CD4-positive, CD25-positive, alpha-beta regulatory T cell (primary cell): ENCODE results near the gene NR2F1-AS1. TPM values are rescaled to one million over a fixed set of nuclear protein-coding genes. Genes with fewer than 3 reads are reported as not detected.
"Not testable (repeated sequence)": the region's sequence is repeated elsewhere in the genome, so short reads cannot be mapped to it uniquely, and the experiment has no call there.

Source experiments
- ATAC-seq, 2 donors: fragments of 150-1000 bp; cut with Tn5 transposase; one replicate each; pipeline ENCODE4 v1.10.0; 2021; ENCODE audit warnings: low read depth in 2 of 2, moderate number of reproducible peaks in 2 of 2, moderate library complexity in 1 of 2
- DNase-seq, 3 donors: peaks; one replicate each; pipeline versions ENCODE4 v3.0.0 to v3.0.0-alpha.2; 2012 to 2022; ENCODE audit warnings: mixed read lengths in 1 of 3
- H3K27ac ChIP-seq: one replicate; pipeline ENCODE4 v1.7.0; 2013; ENCODE audit warnings: mild to moderate bottlenecking, low read length; ENCODE audit not compliant: insufficient read depth, poor library complexity, severe bottlenecking
- H3K27me3 ChIP-seq: one replicate; pipeline ENCODE4 v1.7.0; 2013; ENCODE audit warnings: low read length; ENCODE audit not compliant: control insufficient read depth, insufficient read depth
- H3K36me3 ChIP-seq: one replicate; pipeline ENCODE4 v1.7.0; 2013; ENCODE audit warnings: mild to moderate bottlenecking, low read length, moderate library complexity; ENCODE audit not compliant: control insufficient read depth, insufficient read depth
- H3K4me1 ChIP-seq: 2 replicates; pipeline ENCODE4 v1.7.0; 2013; ENCODE audit warnings: mild to moderate bottlenecking, low read length; ENCODE audit not compliant: insufficient read depth, control insufficient read depth, poor library complexity, severe bottlenecking
- H3K4me3 ChIP-seq: one replicate; pipeline ENCODE4 v1.7.0; 2013; ENCODE audit warnings: low read depth, mild to moderate bottlenecking, low read length, moderate library complexity
- H3K9me3 ChIP-seq, 2 experiments: 1 replicate in 1 of 2; 2 replicates in 1 of 2; pipeline ENCODE4 v1.7.0; 2013; ENCODE audit warnings: low read length in 2 of 2, mild to moderate bottlenecking in 1 of 2, moderate library complexity in 1 of 2; ENCODE audit not compliant: control insufficient read depth in 2 of 2
- H3K27ac Mint-ChIP-seq, 3 donors: one replicate each; pipeline ENCODE4 v1.8.0; 2020 to 2022; ENCODE audit warnings: mild to moderate bottlenecking in 3 of 3, mixed read lengths in 3 of 3, moderate library complexity in 2 of 3
- H3K27me3 Mint-ChIP-seq: one replicate; pipeline ENCODE4 v1.8.0; 2022; ENCODE audit warnings: mild to moderate bottlenecking, mixed read lengths
- H3K36me3 Mint-ChIP-seq: one replicate; pipeline ENCODE4 v1.8.0; 2020; ENCODE audit warnings: mixed read lengths
- H3K4me1 Mint-ChIP-seq, 4 donors: one replicate each; pipeline ENCODE4 v1.8.0; 2020 to 2022; ENCODE audit warnings: mixed read lengths in 4 of 4, mild to moderate bottlenecking in 1 of 4
- H3K4me3 Mint-ChIP-seq, 4 donors: one replicate each; pipeline ENCODE4 v1.8.0; 2020 to 2022; ENCODE audit warnings: mild to moderate bottlenecking in 4 of 4, mixed read lengths in 4 of 4, moderate library complexity in 3 of 4
- H3K9me3 Mint-ChIP-seq, 7 donors: one replicate each; pipeline ENCODE4 v1.8.0; 2020 to 2022; ENCODE audit warnings: mixed read lengths in 7 of 7, mild to moderate bottlenecking in 3 of 7, moderate library complexity in 2 of 7
- polyA plus RNA-seq, 4 donors: library from polyadenylated mRNA; unstranded; fragments of 300-500 nt; fragmentation: Illumina TruSeq; gene quantifications; one replicate each; pipeline ENCODE4 v1.2.3, GENCODE V29; 2021
- total RNA-seq: library from RNA; stranded (reverse); gene quantifications from one replicate; pipeline ENCODE4 v1.2.3, GENCODE V29; 2022

NR2F1-AS1 gene
- total and polyA plus RNA-seq, 5 donors from 2014 or later, result not detected

DNA sequence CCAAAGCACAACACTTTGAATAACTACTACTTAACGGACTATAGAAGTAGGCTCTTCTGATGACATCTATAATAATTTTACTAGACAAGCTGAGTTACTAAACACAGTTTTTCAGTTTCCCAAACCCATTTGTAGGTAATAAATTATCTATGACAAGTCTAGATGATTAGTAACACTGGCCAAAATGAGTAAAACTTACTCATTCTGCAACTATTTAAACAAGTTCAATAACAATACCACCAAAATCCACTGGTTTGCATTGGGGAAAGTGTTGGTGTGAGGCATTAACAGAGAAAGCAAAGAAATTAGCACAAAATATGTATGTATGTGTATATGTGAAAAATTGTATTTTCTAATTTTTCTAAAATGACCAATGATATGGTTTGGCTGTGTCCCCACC is 119.3 kb downstream of the NR2F1-AS1 start:
- DNase-seq (no peak), ATAC-seq (no peak)
- no peaks in the 10 kb centered on the region for H3K27me3 ChIP-seq
- H3K36me3 ChIP-seq, result no peaks in the 10 kb centered on the region
- Mint-ChIP-seq H3K4me1 (peaks cover 0 to 5% (median 0%) of the 10 kb centered on the region in 4 donors), H3K27ac (no peak overlapping the region), H3K9me3 (peaks cover 4 to 26% (median 13%) of the 10 kb centered on the region in 7 donors), H3K36me3 (no peaks in the 10 kb centered on the region), H3K4me3 (no peak overlapping the region), H3K27me3 (no peaks in the 10 kb centered on the region)
- no peak overlapping the region for H3K4me3 ChIP-seq
- peaks cover 2 to 17% of the 10 kb centered on the region in 2 experiments for H3K9me3 ChIP-seq
- H3K4me1 ChIP-seq, result no peaks in the 10 kb centered on the region
- no peak overlapping the region for H3K27ac ChIP-seq

GRCh38 chr5:93460286-93460685 is 120.7 kb downstream of the NR2F1-AS1 start:
- Histone ChIP-seq H3K27ac (no peak overlapping the region), H3K36me3 (no peaks in the 10 kb centered on the region), H3K27me3 (no peaks in the 10 kb centered on the region), H3K4me1 (no peaks in the 10 kb centered on the region), H3K4me3 (no peak overlapping the region), H3K9me3 (peaks cover 2 to 17% of the 10 kb centered on the region in 2 experiments)
- ATAC-seq, result no peak
- Mint-ChIP-seq H3K27me3 (no peaks in the 10 kb centered on the region), H3K9me3 (peaks cover 4 to 26% (median 11%) of the 10 kb centered on the region in 7 donors), H3K27ac (no peak overlapping the region), H3K4me1 (peaks cover 0 to 5% (median 0%) of the 10 kb centered on the region in 4 donors), H3K4me3 (no peak overlapping the region), H3K36me3 (no peaks in the 10 kb centered on the region)
- DNase-seq, result no peak

- ATAC-seq, H3K9me3 ChIP-seq, H3K36me3 ChIP-seq, H3K4me1 ChIP-seq, H3K27ac ChIP-seq, H3K27me3 ChIP-seq, H3K27me3 Mint-ChIP-seq, H3K4me1 Mint-ChIP-seq, H3K4me3 Mint-ChIP-seq, H3K27ac Mint-ChIP-seq, DNase-seq, H3K4me3 ChIP-seq, H3K36me3 Mint-ChIP-seq: not testable (repeated sequence)
- peaks cover 0 to 12% (median 4%) of the 10 kb centered on the region in 7 donors for H3K9me3 Mint-ChIP-seq
Measured at GRCh38 chr5:93456796-93457195, 124.2 kb downstream of the NR2F1-AS1 start.

- no peak overlapping the region for H3K4me3 ChIP-seq
- ATAC-seq (no peak), DNase-seq (no peak)
- no peaks in the 10 kb centered on the region for H3K36me3 ChIP-seq
- H3K4me3 Mint-ChIP-seq, result peak overlapping the region in 1 of 4 donors; percentile 13
- no peaks in the 10 kb centered on the region for H3K36me3 Mint-ChIP-seq
- H3K27me3 Mint-ChIP-seq, result peaks cover 4% of the 10 kb centered on the region
- no peaks in the 10 kb centered on the region for H3K4me1 Mint-ChIP-seq
- no peaks in the 10 kb centered on the region for H3K27me3 ChIP-seq
- H3K9me3 ChIP-seq, result no peaks in the 10 kb centered on the region
- H3K27ac ChIP-seq, result no peak overlapping the region
- H3K9me3 Mint-ChIP-seq, result peaks cover 0 to 6% (median 1%) of the 10 kb centered on the region in 7 donors
- no peak overlapping the region for H3K27ac Mint-ChIP-seq
- no peaks in the 10 kb centered on the region for H3K4me1 ChIP-seq
Measured at GRCh38 chr5:93454896-93455295, 126.1 kb downstream of the NR2F1-AS1 start.

DNA sequence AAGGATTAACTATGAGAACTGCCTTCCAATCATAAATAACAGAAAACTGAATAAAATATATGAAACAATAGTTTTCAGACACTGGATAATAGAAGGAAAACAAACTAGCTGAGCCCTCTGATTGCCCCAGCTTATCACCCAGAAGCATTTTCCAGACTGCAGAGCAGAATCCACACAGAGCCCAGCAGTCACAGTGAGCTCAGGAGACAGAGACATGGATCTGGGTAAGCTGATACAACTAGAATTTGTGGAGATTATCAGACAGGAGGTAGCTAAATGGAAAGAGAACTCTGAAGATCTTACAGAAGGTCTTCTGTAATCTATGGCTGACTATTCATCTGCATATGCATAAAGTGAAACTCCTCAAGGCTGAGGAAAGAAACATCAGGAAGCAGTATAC is 128.8 kb downstream of the NR2F1-AS1 start:
- ATAC-seq, result no peak
- peaks cover 0 to 2% (median 0%) of the 10 kb centered on the region in 7 donors for H3K9me3 Mint-ChIP-seq
- H3K4me1 Mint-ChIP-seq, result no peaks in the 10 kb centered on the region

DNA sequence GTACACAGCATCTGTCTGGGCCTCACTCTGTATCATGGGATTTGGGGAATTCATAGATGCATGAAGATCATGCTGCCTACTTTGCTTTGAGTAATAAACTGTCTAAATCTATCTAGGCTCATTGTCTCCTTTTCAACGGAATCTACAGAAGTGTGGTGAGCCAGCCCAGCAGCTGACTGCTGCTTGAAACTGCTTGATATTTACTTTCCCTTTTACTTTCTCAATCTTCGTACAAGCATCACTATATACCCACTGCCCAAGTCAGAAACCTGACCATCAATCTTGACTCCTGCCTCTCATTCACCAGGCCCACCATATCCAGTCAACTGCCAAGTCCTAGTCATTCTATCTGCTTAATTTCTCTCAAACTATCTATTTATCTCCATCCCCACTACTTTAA is 142.9 kb downstream of the NR2F1-AS1 start:
- Histone ChIP-seq H3K9me3 (no peaks in the 10 kb centered on the region), H3K36me3 (no peaks in the 10 kb centered on the region), H3K4me1 (no peaks in the 10 kb centered on the region), H3K4me3 (no peak overlapping the region), H3K27ac (no peak overlapping the region), H3K27me3 (no peaks in the 10 kb centered on the region)
- Mint-ChIP-seq H3K27me3 (no peaks in the 10 kb centered on the region), H3K36me3 (no peaks in the 10 kb centered on the region), H3K4me1 (no peaks in the 10 kb centered on the region), H3K27ac (no peak overlapping the region), H3K4me3 (no peak overlapping the region), H3K9me3 (peaks cover 0 to 4% (median 1%) of the 10 kb centered on the region in 7 donors)
- no peak for ATAC-seq
- DNase-seq, result no peak

More for the DNA sequence above, 128.8 kb downstream of the NR2F1-AS1 start:
- Histone ChIP-seq H3K27me3 (no peaks in the 10 kb centered on the region), H3K36me3 (no peaks in the 10 kb centered on the region), H3K4me3 (no peak overlapping the region), H3K4me1 (no peaks in the 10 kb centered on the region), H3K9me3 (no peaks in the 10 kb centered on the region), H3K27ac (no peak overlapping the region)
- H3K27ac Mint-ChIP-seq, result no peak overlapping the region
- no peak for DNase-seq
- H3K36me3 Mint-ChIP-seq, result no peaks in the 10 kb centered on the region
- H3K4me3 Mint-ChIP-seq, result no peak overlapping the region
- peaks cover 4% of the 10 kb centered on the region for H3K27me3 Mint-ChIP-seq

GRCh38 chr5:93436083-93436482 is 144.9 kb downstream of the NR2F1-AS1 start:
- H3K27ac Mint-ChIP-seq, result peak overlapping the region in 1 of 3 donors; percentile 43
- Histone ChIP-seq H3K4me3 (no peak overlapping the region), H3K27ac (no peak overlapping the region), H3K4me1 (no peaks in the 10 kb centered on the region), H3K36me3 (no peaks in the 10 kb centered on the region), H3K27me3 (no peaks in the 10 kb centered on the region), H3K9me3 (no peaks in the 10 kb centered on the region)
- no peaks in the 10 kb centered on the region for H3K27me3 Mint-ChIP-seq
- H3K4me1 Mint-ChIP-seq, result no peaks in the 10 kb centered on the region
- ATAC-seq, result no peak
- H3K9me3 Mint-ChIP-seq, result no peaks in the 10 kb centered on the region
- no peak overlapping the region for H3K4me3 Mint-ChIP-seq
- H3K36me3 Mint-ChIP-seq, result no peaks in the 10 kb centered on the region
- DNase-seq, result no peak

- H3K4me3 Mint-ChIP-seq, result no peak overlapping the region
- no peak for DNase-seq
- ATAC-seq, result no peak
- H3K4me1 ChIP-seq, result no peaks in the 10 kb centered on the region
- no peaks in the 10 kb centered on the region for H3K9me3 Mint-ChIP-seq
- no peaks in the 10 kb centered on the region for H3K27me3 Mint-ChIP-seq
- H3K4me1 Mint-ChIP-seq, result no peaks in the 10 kb centered on the region
- H3K27me3 ChIP-seq, result no peaks in the 10 kb centered on the region
- H3K36me3 Mint-ChIP-seq, result no peaks in the 10 kb centered on the region
- H3K4me3 ChIP-seq, result no peak overlapping the region
- no peaks in the 10 kb centered on the region for H3K36me3 ChIP-seq
- no peak overlapping the region for H3K27ac Mint-ChIP-seq
- no peaks in the 10 kb centered on the region for H3K9me3 ChIP-seq
- no peak overlapping the region for H3K27ac ChIP-seq
Measured at GRCh38 chr5:93433422-93433821, 147.6 kb downstream of the NR2F1-AS1 start.
